Suprapubic skin (tissue), 4 donors: ENCODE measurements around the gene TACR1. TPM values are rescaled to one million over a fixed set of nuclear protein-coding genes. Genes with fewer than 3 reads are reported as not detected.

Source experiments
- DNase-seq, 2 donors: peaks; one replicate each; pipeline ENCODE4 v3.0.0-alpha.2; 2019; ENCODE audit warnings: low spot score in 2 of 2
- H3K27ac ChIP-seq: fragments of 200-600 bp; sonication (generic); one replicate; pipeline ENCODE4 v1.5.1; 2019
- H3K27me3 ChIP-seq: fragments of 200-600 bp; sonication (generic); one replicate; pipeline ENCODE4 v1.5.1; 2019
- H3K36me3 ChIP-seq: fragments of 200-600 bp; sonication (generic); one replicate; pipeline ENCODE4 v1.5.1; 2019
- H3K4me1 ChIP-seq: fragments of 200-600 bp; sonication (generic); one replicate; pipeline ENCODE4 v1.5.1; 2019
- H3K4me3 ChIP-seq: fragments of 200-600 bp; sonication (generic); one replicate; pipeline ENCODE4 v1.5.1; 2019; ENCODE audit warnings: mild to moderate bottlenecking
- H3K9me3 ChIP-seq: fragments of 200-600 bp; sonication (generic); one replicate; pipeline ENCODE4 v1.5.1; 2019
- EP300 ChIP-seq: sonication (generic); formaldehyde crosslinking; IDR thresholded peaks from one replicate; pipeline ENCODE4 v1.6.1; 2017; ENCODE audit warnings: antibody characterized with exemption
- POLR2A ChIP-seq, 2 donors: fragments of 450-650 bp; IDR thresholded peaks; one replicate each; pipeline ENCODE4 v1.6.1; 2017; ENCODE audit warnings: antibody characterized with exemption in 2 of 2, mild to moderate bottlenecking in 2 of 2, moderate library complexity in 2 of 2
- POLR2AphosphoS5 ChIP-seq, 3 donors: sonication (generic); formaldehyde crosslinking; IDR thresholded peaks; one replicate each; pipeline ENCODE4 v1.6.1; 2017; ENCODE audit warnings: antibody characterized with exemption in 3 of 3
- WGBS: methylation state at CpG from one replicate; pipeline ENCODE4 v1.1.5; 2018; 5-methylcytosine and 5-hydroxymethylcytosine counted together
- total RNA-seq, 4 donors: library from RNA; depleted of rRNA; stranded (reverse); fragments of >200 nt; gene quantifications; one replicate each; pipeline ENCODE4 v1.1.0, GENCODE V29; 2016
- TF ChIP-seq, protein P1 (sequence below), 2 donors: fragments of 200-600 bp in 1 of 2; fragments of 450-650 bp in 1 of 2; sonication (generic) in 1 of 2; IDR thresholded peaks; one replicate each; pipeline ENCODE4 v1.5.1; 2016 to 2019; ENCODE audit warnings: antibody characterized with exemption in 2 of 2, mild to moderate bottlenecking in 1 of 2, moderate library complexity in 1 of 2

The TACR1 gene
- total RNA-seq, 4 donors from 2014 or later: 0.55 to 4.8 (median 2.4) TPM

DNA sequence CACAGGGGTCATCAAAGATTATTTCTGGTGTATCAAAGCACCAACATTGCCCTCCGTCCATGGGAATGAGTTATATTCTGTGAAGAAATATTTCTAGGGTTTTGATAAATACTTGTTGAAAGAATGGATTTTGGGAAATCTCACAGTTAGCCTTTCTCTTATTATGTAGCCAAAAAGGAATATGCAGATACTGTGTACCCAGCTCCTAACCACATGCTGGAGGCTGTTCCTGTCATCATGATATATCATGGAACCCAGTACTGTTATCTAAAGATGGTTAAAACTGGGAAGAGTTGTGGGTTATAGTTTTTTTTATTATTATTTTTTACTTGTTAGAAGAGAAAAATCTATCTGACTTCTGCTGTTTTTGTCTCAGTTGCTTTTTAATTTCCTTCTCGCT, 158.1 kb downstream of the TACR1 start:
- H3K4me1 ChIP-seq: peaks cover 9% of the 10 kb centered on the region
- TF ChIP-seq EP300 (no peak), POLR2A (IDR thresholded peaks at IDR 0.05) (no peak), POLR2AphosphoS5 (IDR thresholded peaks at IDR 0.05) (no peak)
- TF ChIP-seq, protein P1, sequence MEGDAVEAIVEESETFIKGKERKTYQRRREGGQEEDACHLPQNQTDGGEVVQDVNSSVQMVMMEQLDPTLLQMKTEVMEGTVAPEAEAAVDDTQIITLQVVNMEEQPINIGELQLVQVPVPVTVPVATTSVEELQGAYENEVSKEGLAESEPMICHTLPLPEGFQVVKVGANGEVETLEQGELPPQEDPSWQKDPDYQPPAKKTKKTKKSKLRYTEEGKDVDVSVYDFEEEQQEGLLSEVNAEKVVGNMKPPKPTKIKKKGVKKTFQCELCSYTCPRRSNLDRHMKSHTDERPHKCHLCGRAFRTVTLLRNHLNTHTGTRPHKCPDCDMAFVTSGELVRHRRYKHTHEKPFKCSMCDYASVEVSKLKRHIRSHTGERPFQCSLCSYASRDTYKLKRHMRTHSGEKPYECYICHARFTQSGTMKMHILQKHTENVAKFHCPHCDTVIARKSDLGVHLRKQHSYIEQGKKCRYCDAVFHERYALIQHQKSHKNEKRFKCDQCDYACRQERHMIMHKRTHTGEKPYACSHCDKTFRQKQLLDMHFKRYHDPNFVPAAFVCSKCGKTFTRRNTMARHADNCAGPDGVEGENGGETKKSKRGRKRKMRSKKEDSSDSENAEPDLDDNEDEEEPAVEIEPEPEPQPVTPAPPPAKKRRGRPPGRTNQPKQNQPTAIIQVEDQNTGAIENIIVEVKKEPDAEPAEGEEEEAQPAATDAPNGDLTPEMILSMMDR (IDR thresholded peaks at IDR 0.05): no peak
- H3K27me3 ChIP-seq: no peaks in the 10 kb centered on the region
- no peaks in the 10 kb centered on the region for H3K9me3 ChIP-seq
- no peak for DNase-seq
- WGBS: 77% methylated on average over 2 of the region's 2 CpGs
- no peak overlapping the region for H3K27ac ChIP-seq
- no peaks in the 10 kb centered on the region for H3K36me3 ChIP-seq
- no peak overlapping the region for H3K4me3 ChIP-seq

DNA sequence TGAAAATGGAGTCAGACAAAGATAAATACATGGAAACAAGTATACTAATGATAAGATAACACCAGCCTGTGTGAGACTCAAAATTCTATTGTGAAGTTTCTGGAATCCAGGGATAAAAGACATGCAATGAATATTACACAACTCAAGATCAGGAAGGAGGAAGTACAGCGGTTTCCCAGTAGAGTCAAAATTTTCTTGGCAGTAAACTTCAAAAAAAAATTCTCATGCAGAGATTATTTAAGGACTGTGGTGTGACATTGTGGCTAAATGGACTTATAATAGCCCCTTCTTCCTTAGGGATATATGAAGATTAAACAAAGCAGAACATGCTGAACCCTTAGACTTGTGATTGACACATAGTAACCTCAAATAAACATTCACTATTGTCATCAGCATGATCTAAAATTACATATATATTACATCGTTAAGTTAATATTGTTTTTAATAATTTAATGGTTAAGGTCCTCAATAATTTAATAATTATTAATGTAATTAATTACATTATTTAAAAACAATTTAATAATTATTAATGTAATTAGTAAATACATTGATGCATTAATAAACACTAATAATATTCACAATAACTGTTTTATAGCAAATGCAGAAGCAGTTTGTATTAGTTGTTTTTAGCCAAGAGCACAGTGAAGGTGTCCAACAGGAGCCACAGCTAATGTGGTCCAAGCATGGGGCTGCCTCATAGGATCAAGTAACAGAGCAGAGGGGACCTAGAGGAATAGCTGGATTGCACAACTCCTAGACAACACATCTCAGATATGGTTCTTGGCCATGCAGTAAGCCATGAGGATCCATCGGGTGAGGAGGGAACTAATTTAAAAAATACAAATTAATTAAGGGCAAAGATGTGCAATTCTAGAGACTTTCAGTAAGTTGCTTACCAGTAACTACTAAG, 163.6 kb downstream of the TACR1 start:
- H3K27me3 ChIP-seq: no peaks in the 10 kb centered on the region
- 72% methylated on average over 3 of the region's 3 CpGs for WGBS
- H3K36me3 ChIP-seq: no peaks in the 10 kb centered on the region
- no peak for DNase-seq
- TF ChIP-seq, protein P1 (IDR thresholded peaks at IDR 0.05): no peak
- TF ChIP-seq EP300 (no peak), POLR2A (IDR thresholded peaks at IDR 0.05) (no peak), POLR2AphosphoS5 (IDR thresholded peaks at IDR 0.05) (no peak)
- H3K4me3 ChIP-seq: no peak overlapping the region
- peaks cover 3% of the 10 kb centered on the region for H3K4me1 ChIP-seq
- H3K9me3 ChIP-seq: no peaks in the 10 kb centered on the region
- no peak overlapping the region for H3K27ac ChIP-seq

DNA sequence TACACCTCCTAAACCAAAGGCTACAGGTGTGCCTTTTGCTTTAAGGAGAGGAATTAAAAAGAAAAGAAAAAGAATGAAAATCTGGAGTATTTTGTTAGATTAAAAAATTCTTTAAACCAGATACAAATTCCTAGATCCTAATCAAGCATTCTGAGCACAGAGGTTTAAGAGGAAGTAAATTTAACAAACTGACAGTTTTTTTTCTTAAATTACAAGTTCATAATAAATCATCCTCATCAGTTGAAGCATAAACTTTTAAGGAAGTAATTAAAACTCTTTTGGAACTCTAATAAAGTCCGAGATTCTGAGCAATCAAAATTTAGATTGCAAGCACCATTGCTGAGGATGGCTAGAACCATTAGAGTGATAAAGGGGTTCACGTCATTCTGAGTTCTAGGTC, 165.8 kb downstream of the TACR1 start:
- no peak overlapping the region for H3K4me3 ChIP-seq
- no peaks in the 10 kb centered on the region for H3K4me1 ChIP-seq
- no peaks in the 10 kb centered on the region for H3K36me3 ChIP-seq
- no peak for DNase-seq
- H3K27me3 ChIP-seq: no peaks in the 10 kb centered on the region
- 59% methylated on average over 2 of the region's 2 CpGs for WGBS
- TF ChIP-seq POLR2AphosphoS5 (IDR thresholded peaks at IDR 0.05) (no peak), POLR2A (IDR thresholded peaks at IDR 0.05) (no peak), EP300 (no peak)
- TF ChIP-seq, protein P1 (IDR thresholded peaks at IDR 0.05): no peak
- H3K27ac ChIP-seq: no peak overlapping the region
- H3K9me3 ChIP-seq: no peaks in the 10 kb centered on the region

DNA sequence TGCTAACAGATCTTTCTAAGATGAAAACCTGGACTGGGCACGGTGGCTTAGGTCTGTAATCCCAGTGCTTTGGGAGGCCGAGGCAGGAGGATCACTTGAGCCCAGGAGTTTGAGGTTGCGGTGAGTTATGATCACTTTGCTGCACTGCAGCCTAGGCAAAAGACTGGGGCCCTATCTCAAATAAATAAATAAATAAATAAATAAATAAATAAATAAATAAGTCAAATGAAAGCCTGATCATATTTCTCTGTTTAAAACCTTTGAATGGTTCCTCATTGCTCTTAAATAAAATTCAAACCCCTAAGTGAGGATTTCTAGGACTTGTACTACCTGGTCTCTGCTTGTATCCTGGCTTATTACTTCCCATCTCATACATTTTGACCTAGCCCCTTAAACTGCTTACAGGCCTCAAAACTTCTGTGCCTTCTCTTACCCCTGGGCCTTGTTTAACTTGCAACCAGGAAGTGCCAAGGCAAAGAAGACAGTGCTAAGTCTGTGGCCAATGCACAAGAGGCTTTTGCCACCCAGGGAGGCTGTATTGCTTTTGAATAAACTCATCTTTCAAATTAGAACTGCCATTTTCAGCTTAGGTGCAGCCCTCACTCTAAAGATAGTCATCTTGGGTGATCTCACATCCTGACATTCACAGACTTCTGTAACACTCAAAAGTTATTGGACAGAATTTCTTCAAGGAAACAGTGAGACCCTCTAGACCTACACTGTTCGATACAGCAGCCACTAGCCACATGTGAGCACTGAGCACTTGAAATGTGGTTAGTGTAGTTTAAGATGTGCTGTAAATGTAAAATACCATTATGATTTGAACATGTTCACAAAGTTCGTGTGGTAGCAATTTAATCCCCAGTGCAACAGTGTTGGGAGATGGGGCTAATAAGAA, 167.2 kb downstream of the TACR1 start:
- 75% methylated on average over 5 of the region's 5 CpGs for WGBS
- Histone ChIP-seq H3K36me3 (no peaks in the 10 kb centered on the region), H3K4me1 (no peaks in the 10 kb centered on the region), H3K27me3 (no peaks in the 10 kb centered on the region), H3K27ac (no peak overlapping the region), H3K9me3 (no peaks in the 10 kb centered on the region), H3K4me3 (no peak overlapping the region)
- TF ChIP-seq POLR2AphosphoS5 (IDR thresholded peaks at IDR 0.05): no peak
- TF ChIP-seq, protein P1 (IDR thresholded peaks at IDR 0.05): no peak
- TF ChIP-seq EP300: no peak
- TF ChIP-seq POLR2A (IDR thresholded peaks at IDR 0.05): no peak
- DNase-seq: no peak

DNA sequence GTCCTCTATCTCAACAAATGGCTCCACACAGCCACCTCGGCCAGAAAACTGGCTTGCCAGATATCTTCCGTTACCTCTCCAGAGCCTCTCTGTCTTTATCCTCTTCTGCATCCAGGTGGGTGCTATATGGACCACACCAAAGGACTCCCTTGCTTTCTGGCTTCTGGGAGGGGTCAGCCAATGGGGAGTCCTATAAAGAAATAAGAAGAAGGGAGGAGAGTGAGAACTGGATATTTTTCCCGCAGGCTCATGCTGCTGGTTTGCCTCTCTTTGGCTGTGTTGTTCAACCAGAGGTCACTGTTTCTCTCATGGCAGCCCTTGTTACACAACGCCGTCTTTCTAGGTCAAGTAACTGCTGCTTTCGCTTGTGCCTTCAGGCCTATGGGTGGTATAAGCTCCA, 168.1 kb downstream of the TACR1 start:
- H3K36me3 ChIP-seq: no peaks in the 10 kb centered on the region
- 97% methylated on average over 6 of the region's 6 CpGs for WGBS

More for the DNA sequence above, 168.1 kb downstream of the TACR1 start:
- Histone ChIP-seq H3K9me3 (no peaks in the 10 kb centered on the region), H3K27ac (no peak overlapping the region), H3K4me3 (no peak overlapping the region), H3K27me3 (no peaks in the 10 kb centered on the region), H3K4me1 (no peaks in the 10 kb centered on the region)
- TF ChIP-seq, protein P1 (IDR thresholded peaks at IDR 0.05): no peak
- TF ChIP-seq POLR2AphosphoS5 (IDR thresholded peaks at IDR 0.05) (no peak), EP300 (no peak)
- DNase-seq: no peak
